GM23248 (cell line): ENCODE measurements around the gene FILIP1L. TPM values are rescaled to one million over a fixed set of nuclear protein-coding genes. Genes with fewer than 3 reads are reported as not detected.

Source experiments
- DNase-seq: peaks from one replicate; pipeline ENCODE4 v3.0.0-alpha.2; 2015
- H2AFZ ChIP-seq: fragments of 200-600 bp; sonication (generic); 2 replicates; pipeline ENCODE4 v1.6.1; 2016; ENCODE audit warnings: antibody characterized with exemption
- H3F3A ChIP-seq: fragments of 200-600 bp; sonication (generic); 2 replicates; pipeline ENCODE4 v1.6.1; 2016; ENCODE audit warnings: mild to moderate bottlenecking, antibody characterized with exemption, mixed run types; ENCODE audit not compliant: insufficient read depth
- H3K27ac ChIP-seq: fragments of 200-600 bp; sonication (generic); 2 replicates; pipeline ENCODE4 v1.5.1; 2016; ENCODE audit warnings: mild to moderate bottlenecking
- H3K27me3 ChIP-seq: fragments of 200-600 bp; sonication (generic); replicated peaks from 2 replicates; pipeline ENCODE4 v1.6.1; 2016; ENCODE audit warnings: mild to moderate bottlenecking; ENCODE audit not compliant: insufficient read depth
- H3K36me3 ChIP-seq: fragments of 200-600 bp; sonication (generic); 2 replicates; pipeline ENCODE4 v1.6.1; 2016; ENCODE audit warnings: low read depth, mild to moderate bottlenecking
- H3K4me1 ChIP-seq: fragments of 200-600 bp; sonication (generic); 2 replicates; pipeline ENCODE4 v1.6.1; 2016; ENCODE audit warnings: mild to moderate bottlenecking; ENCODE audit not compliant: insufficient read depth
- H3K4me2 ChIP-seq: fragments of 200-600 bp; sonication (generic); one replicate; pipeline ENCODE4 v1.6.1; 2016; ENCODE audit warnings: mild to moderate bottlenecking; ENCODE audit not compliant: unreplicated experiment
- H3K4me3 ChIP-seq: fragments of 200-600 bp; sonication (generic); 2 replicates; pipeline ENCODE4 v1.5.1; 2016; ENCODE audit warnings: mild to moderate bottlenecking
- H3K79me2 ChIP-seq: fragments of 200-600 bp; sonication (generic); 2 replicates; pipeline ENCODE4 v1.6.1; 2016; ENCODE audit warnings: mild to moderate bottlenecking; ENCODE audit not compliant: insufficient read depth
- H3K9ac ChIP-seq: fragments of 200-600 bp; sonication (generic); 2 replicates; pipeline ENCODE4 v1.6.1; 2016; ENCODE audit warnings: mild to moderate bottlenecking
- H3K9me2 ChIP-seq: fragments of 200-600 bp; sonication (generic); 2 replicates; pipeline ENCODE4 v1.6.1; 2016; ENCODE audit warnings: mixed run types, mild to moderate bottlenecking, moderate library complexity; ENCODE audit not compliant: insufficient read depth
- H3K9me3 ChIP-seq: fragments of 200-600 bp; sonication (generic); one replicate; pipeline ENCODE4 v1.6.1; 2017; ENCODE audit warnings: low read depth
- H4K20me1 ChIP-seq: fragments of 200-600 bp; sonication (generic); 2 replicates; pipeline ENCODE4 v1.6.0; 2016; ENCODE audit not compliant: insufficient read depth
- EZH2 ChIP-seq: fragments of 200-600 bp; sonication (generic); IDR thresholded peaks from 2 replicates; pipeline ENCODE4 v1.6.1; 2018; ENCODE audit warnings: antibody characterized with exemption, mild to moderate bottlenecking; ENCODE audit not compliant: insufficient read depth, poor library complexity, severe bottlenecking
- EZH2phosphoT487 ChIP-seq: fragments of 200-600 bp; sonication (generic); IDR thresholded peaks from 2 replicates; pipeline ENCODE4 v1.6.1; 2018; ENCODE audit warnings: antibody characterized with exemption, moderate library complexity, mild to moderate bottlenecking, low read depth; ENCODE audit not compliant: insufficient read depth
- WGBS, 2 experiments: methylation state at CpG; one replicate each; pipeline ENCODE4 v1.1.6; 2015 to 2017; ENCODE audit warnings: low lambda C conversion rate in 2 of 2, low coverage in 1 of 2; ENCODE audit errors: missing lambda C conversion rate in 2 of 2; 5-methylcytosine and 5-hydroxymethylcytosine counted together
- in situ Hi-C: fragments of 300-500 bp; cut with MboI; formaldehyde crosslinking; loops from 2 replicates; pipeline ENCODE4 v1.15.0; 2020
- polyA plus RNA-seq: library from polyadenylated mRNA; unstranded; fragments of >200 nt; fragmentation: Nextera tagmentation; extraction: Ambion mirVana; gene quantifications from 2 replicates; pipeline ENCODE4 v1.2.1, GENCODE V29; 2016
- total RNA-seq: library from RNA; depleted of rRNA; stranded (reverse); fragments of >200 nt; shearing (Covaris generic); gene quantifications from 2 replicates; pipeline ENCODE4 v1.2.3, GENCODE V29; 2014

FILIP1L gene
- total and polyA plus RNA-seq, 2 experiments from 2014 or later: 45.0 to 66.3 TPM

DNA sequence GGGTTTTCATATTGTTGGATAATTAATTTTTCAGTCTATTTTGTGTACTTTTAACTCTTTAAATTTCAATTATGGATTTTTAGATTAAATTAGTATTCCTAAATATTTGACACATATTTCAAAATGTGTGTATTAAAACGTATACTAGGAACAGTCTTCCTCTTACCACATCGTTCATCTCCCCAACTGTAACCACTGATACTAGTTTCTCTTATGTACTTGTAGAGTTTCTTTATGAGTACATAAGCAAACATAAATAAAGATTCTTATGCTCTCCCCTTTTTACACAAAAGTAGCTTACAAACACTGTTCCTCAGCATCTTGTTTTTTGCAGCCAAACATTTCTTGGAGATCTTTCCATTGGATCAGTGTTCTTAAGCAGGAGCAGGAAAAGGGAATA, 250.7 kb downstream of the FILIP1L start:
- Histone ChIP-seq H3K4me1 (peaks cover 88% of the 10 kb centered on the region), H3K27me3 (no peaks in the 10 kb centered on the region), H3K9ac (no peak overlapping the region), H3F3A (peaks cover 95% of the 10 kb centered on the region), H2AFZ (no peak overlapping the region), H4K20me1 (no peaks in the 10 kb centered on the region), H3K27ac (peak overlapping the region; percentile 81), H3K79me2 (peaks cover 93% of the 10 kb centered on the region), H3K9me3 (no peaks in the 10 kb centered on the region), H3K4me3 (no peak overlapping the region), H3K9me2 (no peaks in the 10 kb centered on the region), H3K4me2 (peak overlapping the region; percentile 3), H3K36me3 (peaks cover 46% of the 10 kb centered on the region)
- TF ChIP-seq EZH2: no peak
- TF ChIP-seq EZH2phosphoT487: no peak
- in situ Hi-C loops: no loop called here
- 77 to 81% methylated on average over 2 of the region's 2 CpGs for WGBS, 2 experiments
- no peak for DNase-seq

DNA sequence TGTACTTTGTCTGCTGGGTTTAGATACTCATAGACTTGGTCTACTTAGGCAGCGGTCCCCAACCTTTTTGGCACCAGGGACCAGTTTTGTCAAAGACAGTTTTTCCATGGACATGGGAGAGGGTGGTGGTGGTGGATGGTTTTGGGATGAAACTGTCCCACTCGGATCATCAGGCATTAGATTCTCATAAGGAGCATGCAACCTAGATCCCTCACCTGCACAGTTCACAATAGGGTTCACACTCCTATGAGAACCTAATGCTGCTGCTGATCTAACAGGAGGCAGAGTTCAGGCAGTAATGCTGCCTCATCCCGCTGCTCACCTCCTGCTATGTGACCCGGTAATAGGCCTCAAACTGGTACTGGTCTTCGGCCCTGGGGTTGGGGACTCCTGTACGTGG, 251.3 kb downstream of the FILIP1L start:
- H3K9me3 ChIP-seq: no peaks in the 10 kb centered on the region
- H3K4me2 ChIP-seq: peak overlapping the region; percentile 56
- TF ChIP-seq EZH2: no peak
- TF ChIP-seq EZH2phosphoT487: no peak
- H3F3A ChIP-seq: peaks cover 91% of the 10 kb centered on the region
- no peak for DNase-seq
- 81 to 82% methylated on average over 6 of the region's 6 CpGs for WGBS, 2 experiments
- in situ Hi-C loops: no loop called here
- H3K9me2 ChIP-seq: no peaks in the 10 kb centered on the region
- peaks cover 46% of the 10 kb centered on the region for H3K36me3 ChIP-seq
- H3K27me3 ChIP-seq: no peaks in the 10 kb centered on the region
- H2AFZ ChIP-seq: no peak overlapping the region
- peak overlapping the region; percentile 81 for H3K27ac ChIP-seq
- H4K20me1 ChIP-seq: no peaks in the 10 kb centered on the region
- peaks cover 93% of the 10 kb centered on the region for H3K79me2 ChIP-seq
- no peak overlapping the region for H3K4me3 ChIP-seq
- no peak overlapping the region for H3K9ac ChIP-seq
- H3K4me1 ChIP-seq: peaks cover 88% of the 10 kb centered on the region

DNA sequence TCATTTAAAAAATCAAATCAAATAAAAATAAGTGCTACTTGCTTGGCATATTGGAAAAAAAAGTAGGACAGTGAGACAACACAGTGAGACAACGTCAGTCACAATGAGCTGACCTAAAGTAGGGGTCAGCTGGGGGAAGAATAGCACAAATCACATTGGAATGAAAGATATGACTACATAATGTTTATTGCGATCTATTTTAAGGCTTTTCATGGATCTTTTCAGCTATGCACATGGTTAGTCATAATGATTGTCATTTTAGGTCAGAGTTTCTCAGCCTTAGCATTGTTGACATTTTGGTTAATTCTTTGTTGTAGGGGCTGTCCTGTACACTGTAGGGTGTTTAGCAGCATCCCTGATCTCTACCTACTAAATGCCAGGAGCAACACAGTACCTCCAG, 252.1 kb downstream of the FILIP1L start:
- H2AFZ ChIP-seq: no peak overlapping the region
- H3K27ac ChIP-seq: peak overlapping the region; percentile 81
- peak overlapping the region; percentile 56 for H3K4me2 ChIP-seq
- in situ Hi-C loops: no loop called here
- H3K79me2 ChIP-seq: peaks cover 93% of the 10 kb centered on the region
- WGBS, 2 experiments: 4 to 6% methylated on average over 2 of the region's 2 CpGs
- peaks cover 46% of the 10 kb centered on the region for H3K36me3 ChIP-seq
- no peaks in the 10 kb centered on the region for H3K9me2 ChIP-seq
- TF ChIP-seq EZH2 (no peak), EZH2phosphoT487 (no peak)
- H3K9me3 ChIP-seq: no peaks in the 10 kb centered on the region
- no peaks in the 10 kb centered on the region for H3K27me3 ChIP-seq
- peaks cover 88% of the 10 kb centered on the region for H3K4me1 ChIP-seq
- peak overlapping the region; percentile 32; the same call in 1 of the 2 replicates for H3K9ac ChIP-seq
- peaks cover 85% of the 10 kb centered on the region for H3F3A ChIP-seq
- H4K20me1 ChIP-seq: no peaks in the 10 kb centered on the region
- peak; percentile 80 for DNase-seq
- H3K4me3 ChIP-seq: no peak overlapping the region

DNA sequence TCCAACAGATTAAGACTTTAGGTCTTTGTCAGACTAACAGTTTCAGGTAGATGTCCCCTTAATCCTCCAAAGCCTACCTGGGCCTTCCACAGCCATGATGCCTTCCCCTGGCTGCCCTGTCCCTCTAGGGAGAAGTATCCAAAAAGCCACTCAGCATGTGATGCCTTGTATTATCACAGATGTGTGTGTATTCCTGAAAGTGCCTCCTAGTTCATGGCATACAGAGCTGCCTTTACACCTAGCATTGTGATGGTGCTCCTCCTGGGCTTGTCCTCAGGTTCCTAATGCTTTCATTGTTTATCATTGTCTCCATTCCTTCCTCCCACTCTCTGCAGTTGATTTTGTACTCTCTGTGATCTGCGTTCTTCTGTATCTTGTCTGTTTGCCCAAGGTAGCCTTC, 253.1 kb downstream of the FILIP1L start:
- Histone ChIP-seq H3K9me2 (no peaks in the 10 kb centered on the region), H3K27me3 (no peaks in the 10 kb centered on the region), H3F3A (peaks cover 83% of the 10 kb centered on the region), H2AFZ (no peak overlapping the region), H3K9me3 (no peaks in the 10 kb centered on the region), H3K4me3 (no peak overlapping the region), H4K20me1 (no peaks in the 10 kb centered on the region), H3K27ac (peak overlapping the region; percentile 81), H3K79me2 (peaks cover 93% of the 10 kb centered on the region), H3K4me2 (peak overlapping the region; percentile 56), H3K9ac (no peak overlapping the region), H3K4me1 (peaks cover 88% of the 10 kb centered on the region), H3K36me3 (peaks cover 43% of the 10 kb centered on the region)
- TF ChIP-seq EZH2phosphoT487 (no peak), EZH2 (no peak)
- 63 to 69% methylated on average over 1 of the region's 1 CpG for WGBS, 2 experiments
- DNase-seq: no peak
- in situ Hi-C loops: no loop called here

DNA sequence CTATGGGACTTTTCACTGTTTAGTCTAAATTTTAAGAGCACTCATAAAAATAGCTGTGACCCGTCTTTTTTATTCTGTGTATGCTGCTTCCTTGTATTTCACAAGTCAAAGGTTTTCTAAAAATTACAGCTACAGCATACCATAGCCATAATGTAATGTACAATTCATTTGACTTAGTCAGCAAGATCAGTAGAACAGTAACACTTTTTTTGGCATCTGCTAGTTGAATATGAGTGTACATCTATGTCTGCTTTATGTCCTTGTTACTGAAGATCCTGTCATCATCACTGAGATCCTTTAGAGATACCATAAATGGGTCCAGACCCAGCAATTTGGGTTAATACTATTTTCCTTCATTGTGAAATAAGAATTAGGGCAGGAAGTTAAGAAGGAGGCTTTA, 254.5 kb downstream of the FILIP1L start:
- H3K4me1 ChIP-seq: peaks cover 88% of the 10 kb centered on the region
- 0% methylated on average over 1 of the region's 1 CpG for WGBS, 2 experiments
- peak overlapping the region; percentile 81 for H3K27ac ChIP-seq
- in situ Hi-C loops: no loop called here
- H3K4me2 ChIP-seq: peak overlapping the region; percentile 70
- H3K9me2 ChIP-seq: no peaks in the 10 kb centered on the region
- peak; percentile 97 for DNase-seq
- no peaks in the 10 kb centered on the region for H3K27me3 ChIP-seq
- H2AFZ ChIP-seq: no peak overlapping the region
- H4K20me1 ChIP-seq: no peaks in the 10 kb centered on the region
- no peaks in the 10 kb centered on the region for H3K9me3 ChIP-seq
- peaks cover 93% of the 10 kb centered on the region for H3K79me2 ChIP-seq
- H3K9ac ChIP-seq: peak overlapping the region; percentile 62
- peak overlapping the region; percentile 30 for H3K4me3 ChIP-seq
- peaks cover 85% of the 10 kb centered on the region for H3F3A ChIP-seq
- H3K36me3 ChIP-seq: peaks cover 43% of the 10 kb centered on the region
- TF ChIP-seq EZH2: no peak
- peak; percentile 85; the same call in 1 of the 2 replicates for TF ChIP-seq EZH2phosphoT487
